ENCODE data around the gene TCL1A.

DNA sequence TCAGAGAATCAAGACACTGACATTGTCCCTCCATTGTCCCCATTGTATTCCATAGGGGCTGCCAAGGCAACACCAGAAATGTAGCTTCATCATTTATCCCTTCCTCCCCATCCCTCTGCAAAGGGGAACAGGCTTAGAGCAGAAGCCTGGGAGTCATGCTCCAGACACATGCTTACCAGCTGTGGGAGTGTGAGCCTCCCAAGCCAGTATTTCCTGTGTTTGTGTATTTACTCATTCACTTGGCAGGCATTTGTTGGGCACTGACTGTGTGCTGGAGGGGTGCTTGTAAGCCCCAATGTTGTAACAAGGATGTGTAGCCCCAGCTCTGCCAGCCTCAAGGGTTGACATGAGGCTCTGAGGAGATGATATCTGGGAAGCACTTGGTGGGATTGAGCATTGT is 46.0 kb upstream of the TCL1A start:
- TF ChIP-seq EZH2 (IDR thresholded peaks at IDR 0.05), result no peak
- TF ChIP-seq POLR2AphosphoS5 (IDR thresholded peaks at IDR 0.05; ENCODE audit: low read depth, low read length), result no peak

Data from HCT116 (cell line).